GM19193 (cell line): ENCODE measurements around the gene USF3.

Experiments used
- POLR2A ChIP-seq: IDR thresholded peaks from 4 replicates; pipeline ENCODE4 v1.6.1; 2011; ENCODE audit not compliant: insufficient read depth, insufficient read length; ENCODE audit errors: extremely low read depth

USF3 gene

GRCh38 chr3:113676261-113676660 lies 20.2 kb downstream of the USF3 start:
- TF ChIP-seq POLR2A = no peak

GRCh38 chr3:113673593-113673992 lies 22.8 kb downstream of the USF3 start:
- TF ChIP-seq POLR2A = no peak

GRCh38 chr3:113668015-113668414 lies 28.4 kb downstream of the USF3 start:
- no peak for TF ChIP-seq POLR2A

GRCh38 chr3:113664523-113665094 lies 31.8 kb downstream of the USF3 start:
- TF ChIP-seq POLR2A = no peak

DNA sequence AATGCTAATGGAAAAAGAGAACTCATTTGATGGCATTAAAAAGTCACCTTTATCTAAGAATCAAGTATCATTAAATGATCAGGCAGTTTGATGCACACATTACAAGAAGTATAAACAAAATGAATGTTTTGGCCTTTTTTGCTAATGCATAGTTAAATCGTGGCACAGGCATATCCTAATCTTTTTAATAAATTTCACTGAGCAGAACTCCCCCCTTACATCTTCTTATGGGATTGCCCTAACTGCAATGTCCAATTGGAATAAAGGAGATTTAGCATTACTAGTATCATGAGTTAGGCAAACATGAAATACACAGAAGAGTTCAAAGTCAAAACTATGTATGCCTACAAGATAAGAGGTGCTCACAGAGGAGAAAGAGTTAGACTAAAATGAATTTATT lies 32.7 kb downstream of the USF3 start:
- no peak for TF ChIP-seq POLR2A

- TF ChIP-seq POLR2A = no peak
Observed at GRCh38 chr3:113663324-113663750, 33.1 kb downstream of the USF3 start.

- no peak for TF ChIP-seq POLR2A
Observed at GRCh38 chr3:113662824-113663223, 33.6 kb downstream of the USF3 start.

DNA sequence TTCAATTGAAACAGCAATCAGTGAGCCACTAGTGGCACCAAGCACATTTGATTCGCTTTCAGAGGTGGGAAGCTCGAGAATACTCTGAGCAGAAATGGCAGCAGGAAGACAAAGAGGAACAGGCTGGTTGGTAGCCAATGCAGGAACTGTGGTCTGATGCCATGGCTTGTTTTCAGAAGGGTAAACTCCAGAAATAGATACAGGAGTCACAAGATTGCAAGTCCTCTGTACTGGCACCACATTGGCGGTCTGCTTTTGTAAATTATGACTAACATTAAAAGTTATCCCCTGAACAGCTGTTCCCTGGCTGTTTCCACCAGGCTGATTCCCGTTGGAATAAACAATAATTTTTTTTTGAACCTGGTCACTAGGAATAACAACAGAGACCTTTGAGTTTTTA lies 35.5 kb downstream of the USF3 start:
- TF ChIP-seq POLR2A = no peak

GRCh38 chr3:113660458-113660857 lies 36.0 kb downstream of the USF3 start:
- TF ChIP-seq POLR2A = no peak

DNA sequence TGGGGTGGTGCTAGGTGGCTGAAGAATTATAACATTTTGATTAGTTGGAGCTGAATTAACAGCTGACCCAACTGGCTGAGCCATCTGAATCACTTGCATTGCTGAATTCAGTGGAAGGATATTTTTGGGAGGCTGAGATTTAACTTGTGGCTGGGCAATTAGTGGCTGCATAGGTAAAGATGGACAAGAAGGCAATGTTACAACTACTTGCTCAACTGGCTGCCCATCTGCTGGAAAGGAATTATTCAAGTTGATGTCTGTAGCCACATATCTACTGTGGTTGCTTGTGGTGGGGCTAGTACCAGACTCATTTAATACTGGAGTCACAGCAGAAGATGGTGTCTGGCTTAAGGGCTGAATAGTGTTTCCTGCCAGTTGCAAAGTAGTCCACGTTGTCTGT lies 36.4 kb downstream of the USF3 start:
- no peak for TF ChIP-seq POLR2A

DNA sequence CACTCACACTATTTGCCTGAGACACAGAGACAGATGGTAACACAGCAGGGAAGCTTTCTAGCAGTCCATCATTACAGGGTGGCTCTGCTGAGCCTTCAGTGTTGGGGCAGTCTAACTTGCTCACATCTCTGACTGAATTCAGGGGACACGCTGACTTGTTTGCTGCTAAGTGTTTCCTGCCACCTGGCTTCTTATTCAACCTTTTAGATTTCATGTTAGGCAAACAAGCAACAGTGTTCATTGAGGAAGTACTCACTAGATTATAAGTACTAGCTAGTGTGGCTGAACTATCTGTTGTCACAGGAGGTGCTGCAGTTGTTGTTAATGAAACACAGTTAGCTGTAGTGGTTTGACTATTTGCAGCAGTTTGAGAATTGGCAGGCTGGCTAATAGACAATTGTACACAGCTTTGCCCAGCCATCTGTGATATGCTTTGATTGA lies 37.3 kb downstream of the USF3 start:
- no peak for TF ChIP-seq POLR2A

- TF ChIP-seq POLR2A = no peak
Observed at GRCh38 chr3:113658107-113658506, 38.3 kb downstream of the USF3 start.

DNA sequence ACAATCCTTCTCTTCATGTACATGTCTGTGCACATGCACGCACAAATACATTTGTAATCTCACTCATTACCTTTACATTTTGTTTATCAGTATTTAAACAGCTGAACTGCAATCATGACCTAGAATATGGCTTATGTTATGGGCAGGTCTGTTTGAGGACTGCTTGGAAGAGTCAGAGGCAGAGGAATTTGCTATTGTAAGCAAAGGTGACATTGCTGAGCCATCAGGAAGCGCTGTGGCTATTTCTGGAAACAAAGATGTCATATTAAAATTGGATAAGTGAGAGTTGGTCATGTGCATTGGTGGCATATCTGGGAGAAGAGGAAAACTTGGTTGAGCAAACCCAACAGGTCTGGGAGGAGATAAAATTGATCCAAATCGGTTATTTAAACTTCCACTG lies 41.6 kb downstream of the USF3 start:
- TF ChIP-seq POLR2A = no peak

- no peak for TF ChIP-seq POLR2A
Observed at GRCh38 chr3:113654310-113654709, 42.1 kb downstream of the USF3 start.

DNA sequence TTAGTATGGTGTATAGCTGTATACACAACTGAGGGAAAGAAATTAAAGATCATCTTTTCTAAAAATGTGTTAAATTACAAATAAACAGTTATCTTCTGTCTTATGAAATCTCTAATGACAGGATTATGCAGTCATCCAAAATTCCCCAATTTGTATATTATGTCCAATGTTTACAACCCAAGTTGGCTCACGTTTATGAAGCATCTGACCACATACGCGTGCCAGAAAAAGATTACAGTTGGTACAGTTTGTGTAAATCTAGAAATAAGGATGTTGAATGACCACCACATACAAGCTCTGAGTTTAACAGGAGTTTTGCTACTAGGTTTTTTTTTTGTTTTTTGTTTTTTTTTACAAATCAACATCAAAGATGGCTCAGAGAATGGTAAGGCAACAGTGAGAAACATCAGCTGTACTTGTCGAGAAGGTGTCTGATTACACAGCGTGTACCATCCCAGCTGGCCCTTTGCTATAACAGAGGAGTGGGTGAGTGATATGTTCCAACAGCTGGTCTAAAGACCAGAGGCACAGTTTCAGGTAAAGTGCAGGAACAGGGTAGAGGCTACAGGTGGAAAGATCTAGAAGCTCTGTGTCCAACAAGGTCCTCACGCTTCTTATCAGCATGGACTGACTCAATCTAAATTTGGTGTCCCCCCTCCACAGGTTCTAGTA lies 47.1 kb downstream of the USF3 start:
- TF ChIP-seq POLR2A = no peak

GRCh38 chr3:113648524-113648923 lies 47.9 kb downstream of the USF3 start:
- TF ChIP-seq POLR2A = no peak
